ENCODE results near the gene NMNAT3.
"Not testable (repeated sequence)": the region's sequence is repeated elsewhere in the genome, so short reads cannot be mapped to it uniquely, and the experiment has no call there.

The NMNAT3 gene

DNA sequence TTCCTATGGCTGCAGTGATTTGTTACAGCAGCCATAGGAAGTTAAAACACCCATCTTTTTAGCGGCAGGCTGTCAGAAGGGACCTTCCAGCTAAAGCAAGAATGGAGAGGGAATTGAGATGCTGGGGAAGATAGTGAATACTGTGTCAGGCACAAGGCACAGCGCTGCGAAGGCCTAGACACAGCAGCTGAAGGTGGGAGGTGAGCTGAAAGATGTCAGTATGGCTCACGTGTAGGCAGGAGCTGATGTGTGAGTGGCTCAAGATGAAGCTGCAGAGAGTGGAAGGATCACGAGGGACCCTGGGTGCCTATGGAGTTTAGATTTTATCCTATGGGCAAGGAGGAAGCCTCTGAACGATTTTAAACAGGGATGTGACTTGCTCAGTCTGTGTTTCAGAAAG, 44.3 kb downstream of the NMNAT3 start:
- DNase-seq = no peak

- DNase-seq = peak; percentile 22
Measured at GRCh38 chr3:139630542-139630941, 47.2 kb downstream of the NMNAT3 start.

DNA sequence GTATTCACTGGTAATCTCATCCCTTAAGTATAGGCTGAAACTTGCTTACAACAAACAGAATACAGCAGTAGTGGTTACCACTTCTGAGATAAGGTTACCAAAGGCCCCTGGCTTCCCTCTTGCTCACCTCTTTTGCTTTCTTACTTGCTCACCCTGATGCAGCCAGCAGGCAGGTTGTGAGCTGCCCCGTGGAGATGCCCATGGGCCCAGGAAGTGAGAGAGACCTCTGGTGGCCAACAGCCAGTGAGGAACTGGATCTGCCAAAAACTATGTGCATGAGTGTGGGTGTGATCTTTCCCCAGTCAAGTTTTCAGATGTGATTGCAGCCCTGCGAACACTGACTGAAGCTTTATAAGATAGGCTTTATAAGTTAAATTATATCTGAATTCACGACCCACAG, 48.7 kb downstream of the NMNAT3 start:
- peak; percentile 63 for DNase-seq

DNA sequence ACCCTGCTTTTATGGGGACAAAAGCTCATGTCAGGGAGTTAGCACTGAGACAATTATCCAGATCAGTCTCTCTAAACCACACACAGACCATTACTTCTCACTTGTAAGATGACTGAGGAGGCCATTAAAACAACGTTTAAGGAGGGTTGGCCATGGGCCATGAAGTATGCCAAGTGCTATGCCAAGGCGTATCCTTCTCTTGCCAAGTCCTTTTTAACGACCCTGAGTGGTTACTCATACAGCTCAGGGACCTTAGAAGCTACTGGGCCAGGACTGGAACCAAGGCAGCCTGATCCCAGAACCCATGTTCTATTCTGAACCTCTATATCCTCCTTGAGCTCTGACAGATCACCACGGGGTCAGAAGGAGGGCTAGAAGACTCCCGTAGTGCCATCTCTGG, 50.0 kb downstream of the NMNAT3 start:
- DNase-seq = no peak

GRCh38 chr3:139620438-139620837, 57.3 kb downstream of the NMNAT3 start:
- no peak for DNase-seq

DNA sequence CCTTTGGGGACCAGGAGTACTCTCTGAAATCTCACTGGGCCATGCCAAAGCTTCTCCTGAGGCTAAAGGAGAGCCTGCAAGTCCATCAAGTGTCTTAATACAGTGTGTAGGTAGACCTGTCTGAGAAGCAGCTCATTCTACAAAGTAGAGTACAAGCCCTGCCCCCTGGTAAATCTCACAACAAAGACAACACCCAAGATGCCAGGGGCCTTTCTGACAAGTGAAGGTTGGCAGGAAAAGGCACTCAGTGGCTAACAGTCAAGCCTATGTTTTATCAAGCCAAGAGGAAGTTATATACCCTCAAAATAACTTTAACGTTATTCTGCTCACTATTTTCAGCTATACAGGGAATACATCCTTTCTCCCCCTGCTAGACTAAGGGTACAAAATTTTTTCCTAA, 58.3 kb downstream of the NMNAT3 start:
- DNase-seq = no peak

DNA sequence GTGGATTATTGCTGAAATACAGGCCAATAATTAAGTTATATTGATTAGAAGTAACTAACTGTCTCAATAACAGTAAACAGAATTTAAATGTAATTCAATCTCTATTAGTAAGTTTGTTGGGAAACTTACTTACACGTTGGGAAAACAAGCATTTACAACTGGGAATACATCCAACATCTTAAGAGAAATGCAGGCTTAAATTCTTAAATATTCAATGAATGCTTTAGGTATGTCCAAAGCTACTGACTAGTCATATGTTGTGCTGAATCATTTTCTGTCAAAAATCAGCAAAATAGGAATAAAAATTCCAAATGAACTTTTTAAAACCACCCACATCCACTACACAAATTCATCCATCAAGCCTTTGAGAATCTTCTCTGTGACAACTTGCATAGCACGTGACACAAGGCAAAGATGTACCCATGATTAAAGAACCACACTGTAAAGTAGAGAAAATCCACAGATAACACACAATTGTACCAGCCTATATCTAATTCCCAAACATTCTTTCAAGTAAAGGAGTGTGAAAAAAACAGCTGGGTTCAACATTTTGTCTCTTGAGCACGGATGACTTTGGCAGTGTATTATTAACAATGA, 60.0 kb downstream of the NMNAT3 start:
- no peak for DNase-seq

GRCh38 chr3:139611528-139611927, 66.2 kb downstream of the NMNAT3 start:
- no peak for DNase-seq

DNA sequence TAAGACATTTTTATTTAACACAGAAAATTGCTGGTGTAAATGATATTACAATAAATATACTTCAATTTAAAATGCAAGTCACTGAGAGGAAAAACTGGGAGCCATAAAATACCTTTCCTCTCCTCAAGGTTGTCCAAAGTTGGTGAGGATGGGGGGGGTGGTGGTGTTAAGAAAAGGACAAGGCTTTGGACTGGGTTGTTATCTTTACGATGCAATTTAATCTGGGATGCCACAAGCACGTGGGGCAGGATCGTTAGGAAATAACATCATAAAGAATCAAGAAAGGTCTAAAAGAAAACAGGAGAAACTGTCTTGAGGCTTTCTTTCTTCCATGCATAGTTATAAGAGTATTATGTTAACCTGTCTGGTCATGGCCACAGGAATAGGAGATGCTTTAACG, 66.9 kb downstream of the NMNAT3 start:
- no peak for DNase-seq

- no peak for DNase-seq
Measured at GRCh38 chr3:139608924-139609323, 68.8 kb downstream of the NMNAT3 start.

- no peak for DNase-seq
Measured at GRCh38 chr3:139608108-139608380, 69.7 kb downstream of the NMNAT3 start.

DNA sequence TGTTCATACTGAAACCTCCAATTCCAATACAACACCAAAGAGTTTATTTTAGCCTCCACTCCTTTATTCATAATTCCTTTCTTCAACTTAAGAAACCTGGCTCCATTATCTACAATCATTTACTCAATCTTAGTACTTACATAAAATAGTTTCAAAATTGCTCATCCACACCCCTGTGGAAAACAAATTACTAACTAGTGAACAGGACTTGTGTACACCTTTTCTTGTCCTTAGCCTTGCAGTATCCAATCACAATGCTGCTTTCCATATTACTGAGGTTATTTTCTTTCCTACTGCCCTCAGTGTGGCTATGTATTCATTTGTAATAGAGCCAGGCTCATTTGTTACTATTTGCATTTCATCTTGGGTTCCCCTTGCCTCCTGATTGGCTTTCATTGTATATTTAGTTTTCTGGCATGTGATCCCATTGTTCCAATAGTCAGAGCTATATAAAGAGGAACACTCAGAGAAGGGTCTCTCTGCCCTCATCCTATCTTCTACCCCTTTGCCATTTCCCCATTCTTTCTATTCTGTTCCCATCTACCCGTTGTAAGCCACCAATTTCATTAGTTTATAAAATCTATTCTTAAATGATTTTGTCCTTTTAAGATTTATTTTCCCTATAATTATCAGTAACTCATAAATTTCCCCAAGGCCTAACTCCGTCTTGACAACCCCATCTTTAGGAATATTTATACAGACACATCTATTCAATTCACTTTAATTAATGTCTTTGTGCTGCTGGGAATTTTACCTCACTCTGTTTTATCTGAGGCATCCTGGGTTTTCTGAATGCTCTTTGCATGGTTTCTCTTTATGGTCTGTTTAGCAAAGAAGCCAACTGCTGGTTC, 70.3 kb downstream of the NMNAT3 start:
- DNase-seq = no peak

- no peak for DNase-seq
Measured at GRCh38 chr3:139602003-139602402, 75.8 kb downstream of the NMNAT3 start.

- no peak for DNase-seq
Measured at GRCh38 chr3:139601191-139601961, 76.4 kb downstream of the NMNAT3 start.

DNA sequence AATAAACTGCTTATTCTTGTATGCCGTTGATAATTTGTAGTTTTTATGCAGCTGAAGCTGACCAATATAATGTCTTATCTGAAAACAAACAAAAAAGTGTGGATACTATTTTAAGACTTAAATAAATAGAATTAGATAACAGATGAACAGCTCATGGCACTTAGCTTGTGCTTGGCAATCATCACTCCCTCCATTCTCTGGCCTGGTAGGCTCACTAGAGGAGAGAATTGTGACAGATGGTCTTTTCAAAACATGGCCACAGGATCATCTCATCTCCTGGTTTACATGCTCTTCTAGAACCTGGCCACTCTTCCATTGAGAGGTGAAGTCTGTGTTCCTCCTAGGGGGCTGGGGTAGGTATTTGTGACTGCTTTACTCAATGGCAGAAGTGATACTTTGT, 79.8 kb downstream of the NMNAT3 start:
- DNase-seq = no peak

- peak; percentile 35 for DNase-seq
Measured at GRCh38 chr3:139591186-139591585, 86.6 kb downstream of the NMNAT3 start.

DNA sequence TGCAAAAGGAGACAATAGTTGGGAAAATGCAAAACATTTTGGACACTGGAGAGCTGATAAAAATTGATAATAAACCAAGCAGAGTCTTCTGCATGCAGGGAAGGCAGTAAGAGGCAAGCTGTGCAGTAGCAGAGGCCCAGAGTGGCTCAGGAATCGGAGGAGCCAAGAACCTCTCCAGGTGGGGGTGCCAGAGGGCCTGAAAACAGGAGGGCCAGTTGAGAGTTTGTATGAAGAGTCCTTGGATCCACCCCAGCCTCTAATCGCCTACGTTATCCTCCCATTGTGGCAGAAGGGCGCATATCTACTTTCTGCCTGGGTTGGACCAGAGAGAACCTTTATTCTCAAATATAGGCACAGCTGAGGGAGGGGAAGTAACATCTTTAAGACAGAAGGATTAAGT, 89.3 kb downstream of the NMNAT3 start:
- peak; percentile 93 for DNase-seq

DNA sequence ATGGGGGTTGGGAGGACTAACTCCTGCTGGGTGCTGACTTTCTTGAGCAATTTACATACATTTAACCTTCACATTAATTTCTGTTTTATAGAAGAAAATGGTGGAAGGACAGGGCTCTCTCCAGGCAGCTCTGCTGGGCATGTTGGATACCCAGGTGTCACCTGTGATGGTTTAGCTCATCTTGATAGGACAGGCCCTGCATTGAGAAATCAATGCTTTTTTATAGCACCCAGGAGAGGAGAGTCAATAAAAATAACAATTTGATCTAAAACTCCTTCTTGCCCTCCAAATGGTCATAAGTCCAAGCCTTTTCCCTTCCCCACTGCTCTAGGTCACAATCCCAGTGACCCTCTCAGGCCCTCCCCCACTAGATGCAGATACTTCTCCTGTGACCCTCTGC, 90.0 kb downstream of the NMNAT3 start:
- DNase-seq = peak; percentile 85

- no peak for DNase-seq
Measured at GRCh38 chr3:139586420-139587017, 91.3 kb downstream of the NMNAT3 start.

GRCh38 chr3:139585820-139586219, 92.0 kb downstream of the NMNAT3 start:
- DNase-seq = no peak

DNA sequence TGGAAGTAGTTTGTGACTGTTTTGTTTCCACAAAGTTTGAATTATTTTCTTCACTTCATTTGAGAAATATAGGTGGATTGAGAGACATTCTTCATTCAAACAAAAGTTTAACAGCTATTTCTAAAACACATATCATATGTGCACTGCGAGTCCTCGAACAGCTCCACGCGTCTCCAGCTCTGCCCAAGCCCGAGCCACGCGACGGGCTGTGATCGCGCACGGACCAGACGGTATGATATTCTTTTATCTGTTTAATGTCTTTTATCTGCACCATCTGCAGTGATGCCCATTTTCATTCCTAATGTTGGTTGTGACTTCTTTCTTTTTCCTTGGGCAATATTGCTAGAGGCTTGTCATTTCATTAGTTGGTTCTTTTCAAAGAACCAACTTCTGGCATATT, 94.1 kb downstream of the NMNAT3 start:
- not testable (repeated sequence) for DNase-seq

GRCh38 chr3:139578783-139579182, 99.0 kb downstream of the NMNAT3 start:
- no peak for DNase-seq

GRCh38 chr3:139577909-139578308, 99.9 kb downstream of the NMNAT3 start:
- DNase-seq = peak; percentile 64

- no peak for DNase-seq
Measured at GRCh38 chr3:139577346-139577745, 100.4 kb downstream of the NMNAT3 start.

Data from NCI-H146 (cell line).